Fibroblast of lung (primary cell): ENCODE results near the gene ENOX1.

Source experiments
- CTCF ChIP-seq, 2 donors: IDR thresholded peaks in 1 of 2; conservative IDR thresholded peaks in 1 of 2; 1 replicate in 1 of 2; 2 replicates in 1 of 2; pipeline ENCODE4 v1.5.1; 2011 to 2012; ENCODE audit warnings: low read length in 2 of 2, control low read depth in 1 of 2, inconsistent platforms in 1 of 2, low read depth in 1 of 2, mild to moderate bottlenecking in 1 of 2
- EZH2 ChIP-seq: IDR thresholded peaks from 2 replicates; pipeline ENCODE4 v1.5.1; 2012; ENCODE audit warnings: low read length, control low read depth, mild to moderate bottlenecking; ENCODE audit errors: missing control alignments

- TF ChIP-seq CTCF (conservative IDR thresholded peaks at IDR 0.05 in 1 of 2, IDR thresholded peaks at IDR 0.05 in 1 of 2; ENCODE audit: low read depth in 1 of 2, low read length in 2 of 2) (no peak), EZH2 (no peak)
Measured at GRCh38 chr13:43365039-43365344, 421.8 kb downstream of the ENOX1 start.
